NCI-H774 (cell line): ENCODE results near the gene ATP9B.
A peak's percentile ranks its signal among the peaks of the same experiment; 100 is the strongest.

Experiments
- DNase-seq: peaks from one replicate; lab custom pipeline; 2025; lab: John Stamatoyannopoulos, UW

ATP9B gene

DNA sequence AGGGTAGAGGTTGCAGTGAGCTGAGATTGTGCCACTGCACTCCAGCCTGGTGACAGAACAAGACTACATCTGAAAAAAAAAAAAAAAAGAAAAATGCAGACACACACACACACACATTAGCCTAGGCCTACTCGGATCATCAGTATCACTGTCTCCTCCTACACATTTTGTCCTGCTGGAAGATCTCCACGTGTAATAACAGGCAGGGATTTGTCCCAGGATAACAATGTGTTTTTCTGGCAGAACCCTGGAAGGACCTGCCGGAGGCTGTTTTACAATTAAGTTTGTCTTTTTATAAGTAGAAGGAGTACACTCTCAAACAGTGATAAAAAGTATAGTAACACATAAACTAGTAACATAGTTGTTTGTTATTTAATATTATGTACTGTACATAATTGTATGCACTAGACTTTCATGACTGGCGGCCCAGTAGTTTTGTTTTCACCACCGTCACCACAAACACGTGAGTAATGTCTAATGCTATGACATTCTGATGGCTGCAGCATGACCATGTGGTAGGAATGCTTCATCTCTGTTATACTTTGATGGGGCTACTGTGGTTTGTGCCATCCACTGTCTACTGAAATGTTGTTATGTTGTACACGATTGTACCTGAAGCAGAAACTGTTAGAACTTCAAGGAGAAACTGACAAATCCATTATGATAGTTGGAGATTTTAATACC is 130.6 kb downstream of the ATP9B start:
- DNase-seq = no peak

DNA sequence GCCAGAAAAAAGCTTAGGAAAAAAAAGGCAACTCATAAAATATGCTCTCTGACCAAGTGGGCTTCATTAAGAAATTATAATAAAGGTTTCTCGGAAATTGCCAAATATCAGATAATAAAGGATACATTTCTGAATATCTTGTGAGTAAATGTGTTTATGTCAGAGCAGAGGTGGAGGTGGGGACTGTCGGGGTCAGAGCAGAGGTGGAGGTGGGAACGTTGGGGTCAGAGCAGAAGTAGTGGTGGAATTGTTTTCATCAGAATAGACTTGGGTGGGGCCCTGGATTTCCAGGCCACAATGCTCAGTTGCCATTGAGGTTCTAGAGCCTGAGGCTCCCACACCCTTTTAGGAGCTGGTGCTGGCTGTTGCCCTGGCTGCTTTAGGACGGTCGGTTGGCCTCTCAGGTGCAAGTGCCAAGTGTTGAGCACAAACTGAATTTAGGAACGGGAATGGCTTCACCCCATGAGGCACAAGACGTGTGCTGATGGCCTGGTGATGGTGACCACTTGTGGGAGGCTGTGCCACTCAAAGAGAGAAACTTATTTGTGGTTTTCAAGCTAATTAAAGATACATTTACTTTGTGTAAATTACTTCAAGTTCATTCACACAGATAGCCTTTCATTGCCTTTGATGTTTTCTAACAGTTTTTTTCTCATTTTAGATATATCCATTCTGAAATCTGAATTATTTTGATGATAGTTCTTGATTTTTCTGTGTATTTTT is 131.5 kb downstream of the ATP9B start:
- no peak for DNase-seq

DNA sequence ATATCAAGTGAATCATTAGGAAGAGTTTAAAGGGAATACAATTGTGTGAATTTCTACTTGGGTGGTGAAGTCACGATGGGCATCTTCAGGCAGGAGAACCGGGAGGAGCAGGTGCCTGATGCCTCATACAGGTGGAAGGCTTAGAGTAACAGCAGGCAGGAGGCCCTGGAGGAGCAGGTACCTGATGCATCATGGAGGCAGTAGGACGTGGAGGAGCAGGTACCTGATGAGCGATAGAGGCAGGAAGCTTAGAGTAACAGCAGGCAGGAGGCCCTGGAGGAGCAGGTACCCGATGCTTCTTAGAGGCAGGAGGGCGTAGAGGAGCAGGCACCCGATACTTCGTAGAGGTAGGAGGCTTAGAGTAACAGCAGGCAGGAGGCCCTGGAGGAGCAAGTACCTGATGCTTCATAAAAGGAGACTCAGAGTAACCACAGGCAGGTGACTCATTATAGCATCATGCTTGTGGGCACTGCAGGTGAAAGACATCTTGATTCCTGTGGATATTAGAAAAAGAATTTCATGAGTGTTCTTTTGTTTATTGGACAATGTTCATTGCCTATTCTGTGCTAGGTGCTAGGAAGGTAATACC is 133.9 kb downstream of the ATP9B start:
- DNase-seq = no peak

DNA sequence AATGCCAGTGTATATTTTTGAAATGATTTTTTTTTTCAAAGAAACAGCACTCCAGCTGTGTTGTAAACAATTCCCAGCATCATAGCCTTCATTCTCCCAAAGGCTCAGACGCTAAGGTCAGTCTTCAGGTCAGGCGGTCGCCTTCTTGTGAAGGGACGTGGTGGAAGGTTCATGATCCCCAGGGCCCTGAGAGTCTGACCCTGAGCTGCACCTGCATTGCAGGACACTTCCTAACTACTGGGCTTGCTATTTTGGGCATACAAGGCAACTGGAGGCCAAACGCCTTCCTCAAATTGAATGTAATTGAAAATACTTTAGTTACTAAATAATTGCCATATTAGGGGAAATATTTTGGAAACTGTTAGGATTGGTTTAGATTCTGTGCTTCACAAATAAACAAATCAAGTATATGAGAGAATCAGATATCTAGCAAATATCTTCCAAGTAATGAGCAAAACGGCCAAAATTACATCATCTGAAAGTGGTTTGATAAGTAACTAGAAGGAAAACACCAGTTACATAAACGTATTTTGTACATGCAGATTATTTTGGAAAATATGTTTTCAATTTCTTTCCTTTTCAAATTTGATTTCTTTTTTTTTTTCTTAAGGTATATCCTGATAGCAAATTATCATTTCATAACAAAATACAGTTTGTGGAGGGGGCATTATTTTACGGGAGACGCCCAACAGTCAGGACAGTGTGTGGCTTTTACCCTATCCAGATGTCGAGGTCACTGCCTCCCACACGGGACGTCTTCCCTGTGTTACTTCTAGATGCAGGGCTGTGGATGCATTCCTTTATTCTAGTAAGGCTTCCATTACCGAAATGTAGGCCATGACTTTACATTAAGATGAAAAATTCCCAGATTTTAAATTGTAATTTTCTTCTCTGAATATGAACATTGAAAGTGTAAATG is 136.0 kb downstream of the ATP9B start:
- no peak for DNase-seq

DNA sequence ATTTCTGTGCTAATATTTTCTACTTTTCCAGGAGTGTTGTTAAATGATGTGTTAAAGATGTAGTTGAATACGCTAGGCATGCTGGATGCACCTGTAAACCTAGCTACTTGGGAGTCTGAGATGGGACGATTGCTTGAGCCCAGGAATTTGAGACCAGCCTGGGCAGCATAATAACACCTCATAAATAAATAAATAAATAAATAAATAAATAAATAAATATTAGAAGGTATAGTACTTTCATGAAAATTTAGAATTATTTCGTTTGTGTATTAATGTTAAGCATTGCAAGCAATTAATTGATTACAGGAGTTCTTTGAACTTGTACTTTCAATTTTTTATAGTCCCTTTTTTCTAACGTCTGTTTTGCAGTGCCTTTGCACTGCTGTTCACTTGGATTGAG is 137.2 kb downstream of the ATP9B start:
- no peak for DNase-seq

DNA sequence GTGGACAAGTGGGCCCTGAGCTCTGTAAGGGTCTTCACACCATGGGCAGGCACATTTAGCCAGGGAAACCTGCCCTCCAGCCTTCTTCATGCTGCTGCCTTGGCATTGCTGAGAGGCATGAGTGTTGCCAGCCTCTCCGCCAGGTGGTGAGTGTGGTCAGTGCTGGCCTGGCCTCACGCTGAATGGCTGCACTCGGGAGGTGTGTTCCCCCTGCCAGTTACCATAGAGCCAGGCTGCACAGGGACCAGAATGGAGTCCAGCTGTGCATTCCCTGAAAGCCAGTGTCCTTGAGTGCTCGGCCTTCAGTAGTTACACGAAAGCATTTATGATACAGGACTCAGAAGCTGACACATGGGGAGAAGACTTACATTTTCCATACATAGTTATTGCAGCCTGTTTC is 139.7 kb downstream of the ATP9B start:
- peak; percentile 69 for DNase-seq

DNA sequence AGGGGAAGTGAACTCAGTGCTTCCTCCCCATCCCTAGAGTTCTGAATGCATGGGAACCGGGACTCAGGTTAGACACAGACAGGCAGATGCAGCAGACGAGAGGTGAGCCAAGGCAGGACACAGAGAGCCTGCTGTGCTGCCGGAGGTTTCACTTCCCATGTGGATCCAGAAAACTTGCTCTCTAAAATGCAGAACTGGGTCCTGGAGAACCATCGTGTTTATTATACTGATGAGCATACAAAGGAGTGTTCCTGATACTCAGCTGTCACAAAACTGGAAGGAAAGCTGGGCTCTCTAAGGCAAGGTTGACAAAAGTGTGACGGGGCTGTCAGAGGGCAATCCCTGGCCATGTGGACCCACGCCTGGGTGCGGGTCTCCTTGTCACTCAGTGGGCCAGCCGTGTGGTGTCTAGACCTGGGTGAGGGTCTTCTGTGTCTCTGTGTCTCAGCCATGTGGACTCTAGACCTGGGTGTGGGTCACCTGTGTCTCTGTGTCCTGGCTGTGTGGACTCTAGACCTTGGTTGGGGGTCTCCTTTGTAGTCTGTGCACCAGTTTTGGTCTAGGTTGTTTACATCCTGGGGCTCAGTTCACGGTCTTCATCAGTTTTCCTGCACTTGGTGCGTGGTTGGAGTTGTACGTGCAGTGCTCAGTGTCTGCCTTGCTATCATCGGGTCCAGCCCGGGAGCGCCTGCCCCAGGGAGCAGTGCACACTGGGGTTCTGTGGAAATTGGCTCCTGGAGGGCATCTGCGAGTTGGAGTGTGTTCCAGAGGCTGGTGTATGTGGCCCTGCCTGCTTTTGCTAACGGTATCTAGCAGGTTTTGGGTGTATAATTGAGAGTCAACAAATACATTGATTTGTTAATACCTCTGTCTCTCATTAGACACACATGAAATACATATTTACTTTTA is 141.1 kb downstream of the ATP9B start:
- no peak for DNase-seq

DNA sequence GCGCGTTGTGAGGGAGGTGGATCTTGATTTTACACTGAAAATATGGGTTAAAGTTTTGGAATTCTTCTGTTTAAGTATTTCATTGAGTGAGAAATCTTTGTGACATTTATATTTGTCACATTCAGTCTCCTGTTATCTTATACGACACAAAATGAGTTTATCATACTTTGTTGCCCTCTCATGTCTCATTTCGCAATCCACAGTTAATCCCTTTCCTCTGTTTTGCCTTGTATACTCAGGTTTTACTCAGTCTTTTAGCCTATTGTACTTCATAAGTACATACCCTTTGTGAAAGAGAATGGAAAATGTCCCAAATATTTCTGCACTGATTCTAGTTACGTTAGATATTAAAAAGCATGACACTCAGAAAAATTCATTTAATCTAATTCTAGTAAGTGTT is 142.7 kb downstream of the ATP9B start:
- DNase-seq = no peak

DNA sequence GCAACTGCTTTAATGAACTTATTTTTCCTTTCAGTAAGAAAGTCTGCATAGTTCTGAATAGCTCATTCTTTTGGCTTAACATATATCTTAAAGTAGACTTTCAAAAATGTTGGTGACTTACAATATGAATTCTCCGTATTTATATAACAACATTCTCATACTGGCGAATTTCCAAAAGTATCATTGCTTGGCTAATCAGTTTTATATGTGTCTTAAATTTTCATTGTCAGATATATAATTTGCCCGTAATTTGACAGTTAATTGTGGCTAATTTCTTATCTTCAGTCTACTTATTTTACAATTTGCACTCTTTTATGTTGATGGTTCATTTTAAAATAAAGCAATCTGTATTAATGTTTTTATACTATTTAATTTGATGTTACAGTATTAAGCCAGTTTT is 144.9 kb downstream of the ATP9B start:
- DNase-seq = no peak

DNA sequence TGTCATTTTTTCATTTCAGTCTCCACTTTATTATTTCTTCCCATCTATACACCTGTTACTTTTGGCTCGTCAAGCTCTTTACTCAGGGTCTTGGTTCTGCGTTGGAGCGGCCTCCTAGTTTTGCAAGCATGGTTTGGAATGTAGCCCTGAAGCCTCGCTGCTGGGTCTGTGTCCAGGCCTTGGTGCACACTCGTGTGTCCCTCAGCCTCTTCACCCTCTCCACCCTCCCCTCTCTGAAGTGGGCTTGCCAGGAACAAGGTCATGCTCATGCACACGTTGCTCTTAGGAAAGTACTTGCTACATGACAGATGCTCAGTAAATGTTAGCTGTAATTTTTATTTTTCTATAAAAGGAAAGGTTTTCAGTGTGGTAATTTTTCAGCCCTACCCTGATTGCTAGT is 147.0 kb downstream of the ATP9B start:
- no peak for DNase-seq

DNA sequence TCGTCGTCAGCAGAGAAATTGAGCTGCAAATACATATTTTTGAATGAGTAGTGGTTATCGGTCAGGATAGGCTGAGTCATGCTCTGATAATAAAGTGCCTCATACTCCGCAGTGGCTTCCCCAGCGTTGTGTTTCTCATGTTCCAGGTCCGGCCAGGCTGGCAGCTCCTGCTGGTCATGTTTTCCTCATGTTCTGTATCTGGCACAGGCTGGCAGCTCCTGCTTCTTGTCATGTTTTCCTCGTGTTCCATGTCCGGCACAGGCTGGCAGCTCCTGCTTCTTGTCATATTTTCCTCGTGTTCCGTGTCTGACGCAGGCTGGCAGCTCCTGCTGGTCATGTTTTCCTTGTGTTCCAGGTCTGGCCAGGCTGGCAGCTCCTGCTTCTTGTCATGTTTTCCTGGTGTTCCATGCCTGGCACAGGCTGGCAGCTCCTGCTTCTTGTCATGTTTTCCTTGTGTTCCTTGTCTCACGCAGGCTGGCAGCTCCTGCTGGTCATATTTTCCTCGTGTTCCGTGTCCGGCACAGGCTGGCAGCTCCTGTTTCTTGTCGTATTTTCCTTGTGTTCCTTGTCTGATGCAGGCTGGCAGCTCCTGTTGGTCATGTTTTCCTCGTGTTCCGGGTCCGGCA is 148.9 kb downstream of the ATP9B start:
- no peak for DNase-seq

DNA sequence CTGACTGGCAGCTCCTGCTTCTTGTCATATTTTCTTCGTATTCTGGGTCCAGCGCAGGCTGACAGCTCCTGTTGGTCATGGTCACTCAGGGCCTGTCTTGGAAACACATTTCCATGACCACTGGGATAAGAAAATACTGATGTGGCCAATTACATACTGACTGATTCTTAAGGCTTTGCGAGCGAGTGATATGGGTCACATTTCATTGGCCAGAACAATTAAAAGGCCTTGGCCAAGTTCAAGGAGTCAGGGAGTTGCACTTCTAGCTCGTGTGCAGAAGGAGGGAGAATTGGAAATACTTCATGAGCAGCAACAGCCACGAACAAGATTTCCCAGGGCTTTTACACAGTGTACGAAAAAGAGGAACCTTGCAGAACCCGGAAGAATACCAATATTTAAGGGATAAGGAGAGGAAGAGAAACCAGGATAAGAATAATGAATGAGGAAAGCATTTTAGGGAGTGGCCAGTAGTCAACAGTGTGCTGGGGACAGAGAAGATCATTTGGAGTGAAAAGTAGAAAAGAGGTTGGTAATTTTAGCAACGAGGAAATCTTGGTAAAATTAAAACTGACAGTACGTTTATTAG is 149.5 kb downstream of the ATP9B start:
- DNase-seq = no peak

DNA sequence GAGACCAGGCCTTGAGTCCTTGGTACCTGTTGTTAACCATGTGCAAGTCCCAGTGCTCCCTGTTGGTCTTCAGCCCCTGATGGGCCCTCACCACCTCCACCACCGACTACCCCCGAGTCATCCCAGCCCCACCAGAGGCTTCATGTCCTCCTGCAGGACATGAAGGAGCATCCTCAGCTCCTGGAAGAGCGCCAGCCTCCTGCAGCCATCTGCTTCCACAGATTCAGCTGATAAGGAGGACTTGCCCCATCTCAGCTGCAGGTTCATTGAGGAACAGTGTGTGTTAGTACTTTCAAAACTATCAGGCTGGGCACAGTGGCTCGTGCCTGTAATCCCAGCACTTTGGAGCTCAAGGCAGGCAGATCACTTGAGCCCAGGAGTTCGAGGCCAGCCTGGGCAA is 151.9 kb downstream of the ATP9B start:
- DNase-seq = no peak

DNA sequence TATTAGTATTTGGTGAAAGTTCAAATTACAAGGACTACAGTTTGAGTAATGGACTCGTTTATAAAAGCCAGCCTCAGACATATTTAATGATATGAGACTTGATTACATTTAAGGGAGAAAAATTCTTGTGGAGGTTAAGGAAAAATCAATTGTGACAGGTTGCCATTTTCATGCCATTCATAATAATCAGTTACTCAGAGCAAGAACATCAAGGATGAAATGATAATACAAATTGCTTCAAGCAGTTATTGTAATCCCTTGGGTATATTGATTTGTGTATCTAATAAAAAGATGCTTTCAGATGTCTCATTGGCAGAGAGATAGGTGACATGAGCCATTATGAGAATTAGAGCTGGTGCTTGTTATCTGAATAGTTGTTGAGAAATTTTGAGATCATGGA is 153.6 kb downstream of the ATP9B start:
- no peak for DNase-seq

DNA sequence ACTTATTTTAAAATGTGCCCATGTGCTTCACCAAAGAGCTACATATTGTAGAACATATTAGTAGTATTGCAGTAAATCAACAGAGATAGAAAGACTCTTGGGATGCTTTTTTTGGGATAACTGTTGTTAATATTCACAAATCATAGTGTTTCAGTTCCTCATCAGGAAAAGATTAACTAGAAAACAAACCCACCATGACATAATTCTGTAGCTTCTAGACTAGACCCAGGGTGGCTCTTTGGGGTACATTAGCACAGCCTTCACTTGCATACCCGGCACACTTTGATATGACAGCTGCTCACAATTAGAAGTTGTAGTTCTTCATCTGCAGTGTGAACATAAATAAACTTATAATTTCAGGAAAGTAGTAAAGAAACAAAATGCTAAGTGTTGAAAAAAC is 154.2 kb downstream of the ATP9B start:
- no peak for DNase-seq

DNA sequence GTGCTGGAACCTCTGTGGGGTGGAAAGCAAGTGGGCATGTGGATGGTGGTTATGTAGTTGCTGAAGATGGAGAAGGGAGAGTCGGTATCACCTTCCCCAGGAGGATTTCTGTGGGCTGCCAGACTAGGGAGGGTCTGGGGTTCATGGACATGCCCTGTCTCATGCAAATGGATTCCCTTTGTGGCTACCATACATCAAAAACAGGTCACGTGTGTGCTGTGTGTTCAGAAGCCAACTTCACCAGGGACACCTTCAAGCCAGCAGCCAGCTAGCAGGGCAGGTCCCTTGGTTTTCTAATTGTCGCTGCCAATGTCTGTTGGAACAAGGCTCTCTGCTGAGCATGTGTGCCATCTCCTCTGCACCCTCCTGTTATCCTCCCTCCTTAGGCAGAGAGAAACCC is 155.2 kb downstream of the ATP9B start:
- no peak for DNase-seq

DNA sequence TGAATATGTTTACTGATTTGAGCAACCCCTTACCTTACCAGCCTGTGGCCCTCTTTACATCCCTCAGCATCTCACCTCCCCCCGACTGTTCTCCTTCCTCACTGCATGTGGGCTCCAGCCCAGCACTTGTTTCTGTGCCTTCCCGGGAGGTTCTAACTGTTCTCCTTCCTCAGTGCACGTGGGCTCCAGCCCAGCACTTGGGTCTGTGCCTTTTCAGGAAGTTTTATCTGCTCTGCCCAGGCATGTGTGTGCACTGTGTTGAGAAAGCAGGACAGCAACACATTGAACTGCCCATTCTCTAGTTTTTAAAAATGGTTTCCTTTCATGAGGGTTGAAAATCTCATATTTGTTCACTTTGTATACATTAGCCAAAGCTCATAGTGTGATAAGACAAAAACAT is 158.4 kb downstream of the ATP9B start:
- no peak for DNase-seq

DNA sequence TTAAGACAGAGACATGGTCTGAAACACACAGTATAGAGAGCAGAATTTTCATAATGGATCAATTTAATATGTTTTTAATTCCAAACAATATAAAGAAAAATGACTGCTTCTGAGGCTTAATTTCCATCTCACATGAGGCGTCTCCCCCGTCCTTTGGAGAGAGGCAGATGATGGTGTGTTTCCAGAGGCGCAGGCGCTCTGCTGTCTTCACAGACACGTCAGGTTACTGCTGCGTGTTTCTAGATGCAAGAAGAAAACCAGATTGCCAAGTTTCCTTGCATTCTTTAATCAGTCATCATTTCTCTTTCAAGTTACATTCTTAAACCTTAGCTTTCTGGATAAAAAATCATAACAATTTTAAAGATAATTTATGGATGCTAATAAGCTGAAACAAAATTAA is 160.2 kb downstream of the ATP9B start:
- no peak for DNase-seq

DNA sequence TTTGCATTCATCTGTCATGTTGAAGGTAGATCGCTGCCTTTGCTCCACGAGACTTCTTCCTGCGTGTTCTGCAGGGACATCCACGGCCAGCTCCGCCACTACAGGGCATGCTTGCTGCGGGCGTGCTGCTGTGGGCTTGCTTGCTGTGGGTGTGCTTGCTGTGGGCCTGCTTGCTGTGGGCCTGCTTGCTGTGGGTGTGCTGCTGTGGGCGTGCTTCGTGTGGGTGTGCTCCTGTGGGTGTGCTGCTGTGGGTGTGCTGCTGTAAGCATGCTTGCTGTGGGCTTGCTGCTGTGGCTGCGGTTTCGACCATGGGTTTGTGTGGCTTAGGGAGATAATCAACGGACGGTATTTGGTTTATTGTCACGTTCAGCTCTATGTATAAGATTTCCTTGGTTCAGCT is 165.2 kb downstream of the ATP9B start:
- no peak for DNase-seq

DNA sequence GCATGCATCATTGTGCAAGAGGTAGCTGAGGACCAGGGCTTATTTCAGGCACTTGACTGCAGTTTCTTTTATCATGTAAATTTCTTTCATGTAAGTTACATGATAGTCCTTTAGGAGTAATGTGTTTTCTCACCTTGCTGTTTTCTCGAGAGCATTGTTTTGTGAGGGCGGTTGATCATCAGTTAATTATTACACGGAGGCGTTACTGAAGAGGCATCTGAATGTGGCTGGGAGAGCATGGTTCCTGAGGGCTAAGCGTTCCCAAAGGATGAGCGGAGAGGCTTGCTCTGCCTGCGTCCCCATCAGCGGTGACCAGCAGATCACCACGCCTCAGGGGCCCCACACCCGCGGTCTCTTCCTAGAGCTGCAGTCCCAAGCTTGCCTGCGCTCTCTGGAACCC is 170.4 kb downstream of the ATP9B start:
- no peak for DNase-seq

DNA sequence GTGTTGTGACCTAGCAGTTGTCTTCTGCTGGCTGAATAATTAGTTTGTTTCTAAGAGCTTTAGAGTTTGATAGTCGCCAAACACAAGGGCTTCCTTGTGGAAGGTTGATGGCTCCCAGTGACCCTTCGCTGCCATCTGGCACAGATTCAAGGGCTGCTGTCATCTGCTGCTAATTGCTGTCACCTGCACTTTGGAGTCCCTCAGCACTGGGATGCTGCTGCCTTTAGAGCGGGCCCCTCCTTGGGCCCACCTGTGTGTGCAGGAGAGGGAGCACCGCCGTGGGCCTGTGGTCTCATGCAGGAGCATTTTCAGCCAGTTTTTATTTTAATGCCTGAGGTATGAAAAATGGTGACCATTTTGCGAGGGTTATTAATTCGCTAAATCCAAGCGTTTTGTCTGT is 172.6 kb downstream of the ATP9B start:
- peak; percentile 41 for DNase-seq
